Nucleus accumbens (tissue), 56 donors: Measurements from ENCODE around the gene TESK2.
A peak's percentile ranks its signal among the peaks of the same experiment; 100 is the strongest.

Experiments used
- DNase-seq, 56 donors: peaks; one replicate each; lab custom pipeline; 2025; lab: John Stamatoyannopoulos, UW

TESK2 gene

GRCh38 chr1:45383191-45383590 lies 107.8 kb downstream of the TESK2 start:
- no peak for DNase-seq

- DNase-seq, result no peak
Measured at GRCh38 chr1:45381243-45381642, 109.7 kb downstream of the TESK2 start.

GRCh38 chr1:45380730-45381129 lies 110.2 kb downstream of the TESK2 start:
- no peak for DNase-seq

- DNase-seq, result no peak
Measured at GRCh38 chr1:45380125-45380524, 110.8 kb downstream of the TESK2 start.

- no peak for DNase-seq
Measured at GRCh38 chr1:45379524-45379923, 111.4 kb downstream of the TESK2 start.

GRCh38 chr1:45378184-45378583 lies 112.8 kb downstream of the TESK2 start:
- no peak for DNase-seq

- DNase-seq, result no peak
Measured at GRCh38 chr1:45375104-45376090, 115.6 kb downstream of the TESK2 start.

- DNase-seq, result no peak
Measured at GRCh38 chr1:45373573-45373972, 117.4 kb downstream of the TESK2 start.

GRCh38 chr1:45370575-45370974 lies 120.4 kb downstream of the TESK2 start:
- DNase-seq, result no peak

- peak in 20 of 56 donors; percentile 7 to 42 (median 23) for DNase-seq
Measured at GRCh38 chr1:45365051-45365450, 125.9 kb downstream of the TESK2 start.

GRCh38 chr1:45364294-45364693 lies 126.7 kb downstream of the TESK2 start:
- no peak for DNase-seq

GRCh38 chr1:45360981-45361380 lies 130.0 kb downstream of the TESK2 start:
- DNase-seq, result peak in 14 of 56 donors; percentile 1 to 32 (median 12)

- peak in 46 of 56 donors; percentile 3 to 84 (median 32) for DNase-seq
Measured at GRCh38 chr1:45359882-45360513, 131.0 kb downstream of the TESK2 start.

GRCh38 chr1:45356186-45356585 lies 134.8 kb downstream of the TESK2 start:
- DNase-seq, result no peak

GRCh38 chr1:45355683-45356082 lies 135.3 kb downstream of the TESK2 start:
- no peak for DNase-seq

GRCh38 chr1:45354838-45355237 lies 136.1 kb downstream of the TESK2 start:
- DNase-seq, result no peak

GRCh38 chr1:45353685-45354084 lies 137.3 kb downstream of the TESK2 start:
- peak in 5 of 56 donors; percentile 4 to 37 (median 16) for DNase-seq

GRCh38 chr1:45351508-45351907 lies 139.5 kb downstream of the TESK2 start:
- no peak for DNase-seq

- peak in 2 of 56 donors; percentile 19 to 26 for DNase-seq
Measured at GRCh38 chr1:45348966-45349677, 141.8 kb downstream of the TESK2 start.

GRCh38 chr1:45348609-45348965 lies 142.4 kb downstream of the TESK2 start:
- DNase-seq, result no peak

GRCh38 chr1:45348020-45348419 lies 142.9 kb downstream of the TESK2 start:
- no peak for DNase-seq
